Measurements from ENCODE around the gene TMEM253. TPM values are rescaled to one million over a fixed set of nuclear protein-coding genes. Genes with fewer than 3 reads are reported as not detected.

TMEM253 gene
- total and polyA plus RNA-seq, 8 donors: 0.16 to 4.9 (median 1.1) TPM

DNA sequence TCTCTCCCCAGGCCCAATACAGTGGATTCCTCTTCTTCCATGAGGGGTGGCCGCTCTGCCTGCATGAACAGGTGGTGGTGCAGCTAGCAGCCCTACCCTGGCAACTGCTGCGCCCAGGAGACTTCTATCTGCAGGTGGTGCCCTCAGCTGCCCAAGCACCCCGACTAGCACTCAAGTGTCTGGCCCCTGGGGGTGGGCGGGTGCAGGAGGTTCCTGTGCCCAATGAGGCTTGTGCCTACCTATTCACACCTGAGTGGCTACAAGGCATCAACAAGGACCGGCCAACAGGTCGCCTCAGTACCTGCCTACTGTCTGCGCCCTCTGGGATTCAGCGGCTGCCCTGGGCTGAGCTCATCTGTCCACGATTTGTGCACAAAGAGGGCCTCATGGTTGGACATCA is 26.9 kb upstream of the TMEM253 start:
- Histone ChIP-seq H3K27ac (no peak overlapping the region), H3K4me1 (peaks cover 0 to 5% (median 2%) of the 10 kb centered on the region in 3 donors), H3K9me3 (no peaks in the 10 kb centered on the region), H3K4me3 (no peak overlapping the region), H3K27me3 (no peaks in the 10 kb centered on the region), H3K36me3 (peaks cover 0 to 31% (median 13%) of the 10 kb centered on the region in 3 donors)
- WGBS, 2 donors: 90 to 91% methylated on average over 9 of the region's 9 CpGs
- ATAC-seq (no peak), DNase-seq (no peak), FAIRE-seq (no peak)
- TF ChIP-seq, protein P1, sequence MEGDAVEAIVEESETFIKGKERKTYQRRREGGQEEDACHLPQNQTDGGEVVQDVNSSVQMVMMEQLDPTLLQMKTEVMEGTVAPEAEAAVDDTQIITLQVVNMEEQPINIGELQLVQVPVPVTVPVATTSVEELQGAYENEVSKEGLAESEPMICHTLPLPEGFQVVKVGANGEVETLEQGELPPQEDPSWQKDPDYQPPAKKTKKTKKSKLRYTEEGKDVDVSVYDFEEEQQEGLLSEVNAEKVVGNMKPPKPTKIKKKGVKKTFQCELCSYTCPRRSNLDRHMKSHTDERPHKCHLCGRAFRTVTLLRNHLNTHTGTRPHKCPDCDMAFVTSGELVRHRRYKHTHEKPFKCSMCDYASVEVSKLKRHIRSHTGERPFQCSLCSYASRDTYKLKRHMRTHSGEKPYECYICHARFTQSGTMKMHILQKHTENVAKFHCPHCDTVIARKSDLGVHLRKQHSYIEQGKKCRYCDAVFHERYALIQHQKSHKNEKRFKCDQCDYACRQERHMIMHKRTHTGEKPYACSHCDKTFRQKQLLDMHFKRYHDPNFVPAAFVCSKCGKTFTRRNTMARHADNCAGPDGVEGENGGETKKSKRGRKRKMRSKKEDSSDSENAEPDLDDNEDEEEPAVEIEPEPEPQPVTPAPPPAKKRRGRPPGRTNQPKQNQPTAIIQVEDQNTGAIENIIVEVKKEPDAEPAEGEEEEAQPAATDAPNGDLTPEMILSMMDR (IDR thresholded peaks at IDR 0.05): no peak
- intact Hi-C loops (cut with DNase I): no loop called here

DNA sequence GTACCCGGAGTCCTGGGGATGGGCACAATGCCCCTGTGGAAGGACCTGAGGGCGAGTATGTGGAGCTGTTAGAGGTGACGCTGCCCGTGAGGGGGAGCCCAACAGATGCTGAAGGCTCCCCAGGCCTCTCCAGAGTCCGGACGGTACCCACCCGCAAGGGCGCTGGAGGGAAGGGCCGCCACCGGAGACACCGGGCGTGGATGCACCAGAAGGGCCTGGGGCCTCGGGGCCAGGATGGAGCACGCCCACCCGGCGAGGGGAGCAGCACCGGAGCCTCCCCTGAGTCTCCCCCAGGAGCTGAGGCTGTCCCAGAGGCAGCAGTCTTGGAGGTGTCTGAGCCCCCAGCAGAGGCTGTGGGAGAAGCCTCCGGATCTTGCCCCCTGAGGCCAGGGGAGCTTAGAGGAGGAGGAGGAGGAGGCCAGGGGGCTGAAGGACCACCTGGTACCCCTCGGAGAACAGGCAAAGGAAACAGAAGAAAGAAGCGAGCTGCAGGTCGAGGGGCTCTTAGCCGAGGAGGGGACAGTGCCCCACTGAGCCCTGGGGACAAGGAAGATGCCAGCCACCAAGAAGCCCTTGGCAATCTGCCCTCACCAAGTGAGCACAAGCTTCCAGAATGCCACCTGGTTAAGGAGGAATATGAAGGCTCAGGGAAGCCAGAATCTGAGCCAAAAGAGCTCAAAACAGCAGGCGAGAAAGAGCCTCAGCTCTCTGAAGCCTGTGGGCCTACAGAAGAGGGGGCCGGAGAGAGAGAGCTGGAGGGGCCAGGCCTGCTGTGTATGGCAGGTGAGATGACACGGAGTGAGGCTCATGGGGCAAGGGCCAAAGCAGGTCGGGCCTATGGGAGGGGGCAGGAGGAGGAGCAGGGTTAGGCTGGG is 26.2 kb upstream of the TMEM253 start:
- Histone ChIP-seq H3K4me1 (no peaks in the 10 kb centered on the region), H3K9me3 (no peaks in the 10 kb centered on the region), H3K27ac (no peak overlapping the region), H3K27me3 (no peaks in the 10 kb centered on the region), H3K4me3 (no peak overlapping the region), H3K36me3 (peaks cover 0 to 38% (median 13%) of the 10 kb centered on the region in 3 donors)
- DNase-seq (peak in 2 of 6 donors; percentile 39 to 81), ATAC-seq (no peak), FAIRE-seq (no peak)
- 87 to 91% methylated on average over 18 to 26 of the region's 26 CpGs for WGBS, 2 donors
- intact Hi-C loops (cut with DNase I): no loop called here
- TF ChIP-seq, protein P1 (IDR thresholded peaks at IDR 0.05): no peak

DNA sequence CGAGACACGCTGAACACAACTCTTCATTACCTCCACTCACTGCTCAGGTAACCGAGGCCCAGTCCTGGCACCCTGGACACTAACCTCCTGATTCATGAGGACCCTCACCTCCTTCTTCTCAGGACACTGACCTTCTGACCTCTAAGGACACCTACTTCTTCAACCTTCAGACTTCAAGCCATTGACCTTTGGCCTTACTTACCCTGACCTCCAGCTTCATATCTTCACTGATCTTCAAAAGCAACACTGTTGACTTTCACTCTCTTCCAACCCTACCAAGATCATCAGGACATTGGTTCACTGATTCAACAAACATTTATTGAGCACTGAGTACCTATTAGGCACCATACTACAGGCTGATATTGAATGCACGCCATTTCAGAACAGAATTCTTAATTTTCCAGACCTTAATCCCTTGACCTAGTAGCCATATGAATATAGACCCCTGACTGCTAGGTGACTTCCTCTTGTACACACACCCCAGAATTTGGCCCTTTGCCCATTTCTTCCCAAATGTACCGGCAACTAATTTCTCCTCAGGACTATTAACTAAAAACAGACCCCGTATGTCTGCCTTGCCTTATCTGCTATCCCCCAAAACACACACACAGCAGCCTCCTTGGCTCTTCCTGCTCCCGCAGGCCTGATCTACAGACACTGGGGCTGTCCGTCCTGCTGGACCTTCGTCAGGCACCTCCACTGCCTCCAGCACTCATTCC is 25.0 kb upstream of the TMEM253 start:
- TF ChIP-seq, protein P1 (IDR thresholded peaks at IDR 0.05): no peak
- DNase-seq: no peak
- intact Hi-C loops (cut with DNase I): no loop called here
- H3K4me3 ChIP-seq: no peak overlapping the region
- no peaks in the 10 kb centered on the region for H3K9me3 ChIP-seq
- 84 to 88% methylated on average over 9 of the region's 9 CpGs for whole genome bisulfite sequencing, 2 donors
- H3K4me1 ChIP-seq: no peaks in the 10 kb centered on the region
- no peaks in the 10 kb centered on the region for H3K27me3 ChIP-seq
- H3K36me3 ChIP-seq: peaks cover 0 to 48% (median 13%) of the 10 kb centered on the region in 3 donors
- FAIRE-seq: no peak
- no peak overlapping the region for H3K27ac ChIP-seq
- no peak for ATAC-seq

DNA sequence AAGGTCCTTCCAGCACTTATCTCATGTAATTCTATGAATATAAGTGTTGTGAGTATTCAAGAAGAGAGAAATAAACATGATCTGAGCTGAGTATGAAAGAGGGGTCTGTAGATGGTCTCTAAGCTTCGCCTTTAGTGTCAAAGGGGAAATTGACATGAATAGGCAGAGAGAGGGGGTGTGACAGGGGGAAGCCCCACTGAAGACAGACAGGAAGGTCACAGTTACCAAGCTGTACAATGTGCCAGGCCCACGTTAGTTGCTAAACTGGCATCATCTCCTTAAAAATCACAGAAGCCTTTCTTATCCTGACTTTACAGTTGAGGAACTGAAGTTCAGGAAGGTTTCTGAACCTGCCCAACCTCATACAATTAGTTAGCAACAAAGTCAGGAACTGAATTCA is 23.2 kb upstream of the TMEM253 start:
- H3K9me3 ChIP-seq: no peaks in the 10 kb centered on the region
- 81 to 88% methylated on average over 2 of the region's 2 CpGs for WGBS, 2 donors
- H3K4me3 ChIP-seq: no peak overlapping the region
- no peaks in the 10 kb centered on the region for H3K4me1 ChIP-seq
- H3K27me3 ChIP-seq: no peaks in the 10 kb centered on the region
- intact Hi-C loops (cut with DNase I): no loop called here
- no peak for DNase-seq
- no peak for FAIRE-seq
- ATAC-seq: no peak
- H3K36me3 ChIP-seq: peaks cover 0 to 66% (median 13%) of the 10 kb centered on the region in 3 donors
- no peak overlapping the region for H3K27ac ChIP-seq
- TF ChIP-seq, protein P1 (IDR thresholded peaks at IDR 0.05): no peak
